Sciatic nerve (tissue), 2 donors: ENCODE data around the gene C21orf91. TPM values are rescaled to one million over a fixed set of nuclear protein-coding genes. Genes with fewer than 3 reads are reported as not detected.

Source experiments
- ATAC-seq: fragments of 200-7000 bp; cut with Tn5 transposase; one replicate; pipeline ENCODE4 v1.9.1; 2020; ENCODE audit warnings: mild to moderate bottlenecking, moderate library complexity
- DNase-seq: peaks from one replicate; pipeline ENCODE4 v3.0.0-alpha.2; 2020; ENCODE audit warnings: low spot score
- intact Hi-C: fragments of 100-400 bp; cut with DNase I; formaldehyde crosslinking; loops from one replicate; pipeline ENCODE4 v1.14.2; 2022
- total RNA-seq: library from RNA; stranded (reverse); fragmentation: NEBNext Ultra II Directional; extraction: Animal tissue kit (Norgen Biotek cat#: 25700); gene quantifications from one replicate; pipeline ENCODE4 v1.2.1, GENCODE V29; 2021
- donor health status: DM: no; HTN: no; CAD: no.
- donor health status: DM: no; HTN: no; CAD: no.

Gene C21orf91
- total RNA-seq, 1 donor from 2014 or later, result 24.4 TPM

DNA sequence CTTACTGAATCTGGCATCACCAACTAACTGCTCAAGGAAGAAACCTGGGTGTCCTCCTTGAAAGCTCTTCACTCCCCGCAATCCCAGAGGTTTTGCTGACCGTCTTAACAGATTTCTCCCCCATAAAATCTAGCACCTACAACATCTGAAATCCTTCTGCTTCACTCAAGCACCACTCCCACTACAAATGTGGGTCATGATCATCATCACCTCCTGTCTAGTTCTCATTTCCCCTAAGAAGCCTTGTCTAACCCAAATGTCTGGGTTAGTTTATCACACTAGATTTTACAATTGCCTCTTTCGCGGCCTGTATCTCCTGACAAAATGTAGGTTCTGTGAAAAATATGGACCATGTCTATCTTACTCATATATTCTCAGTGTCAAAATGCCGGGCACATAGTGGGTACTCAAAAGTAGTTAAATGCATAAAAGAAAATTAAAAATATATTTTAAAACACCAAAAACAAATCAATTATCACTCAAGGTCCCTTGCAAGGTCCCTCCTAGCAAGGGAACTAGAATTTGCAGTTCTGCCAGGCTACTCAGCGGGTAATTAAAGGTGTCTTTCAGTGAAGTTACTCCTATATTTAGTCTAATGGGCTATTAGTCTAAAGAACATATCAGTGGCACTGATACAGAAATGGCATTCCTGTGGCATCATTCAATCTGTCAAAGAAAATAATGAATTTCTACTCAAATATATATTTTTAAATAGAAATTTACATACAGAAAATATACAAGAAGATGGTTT, 19.6 kb downstream of the C21orf91 start:
- ATAC-seq (no peak), DNase-seq (no peak)
- intact Hi-C loops, result no loop called here

DNA sequence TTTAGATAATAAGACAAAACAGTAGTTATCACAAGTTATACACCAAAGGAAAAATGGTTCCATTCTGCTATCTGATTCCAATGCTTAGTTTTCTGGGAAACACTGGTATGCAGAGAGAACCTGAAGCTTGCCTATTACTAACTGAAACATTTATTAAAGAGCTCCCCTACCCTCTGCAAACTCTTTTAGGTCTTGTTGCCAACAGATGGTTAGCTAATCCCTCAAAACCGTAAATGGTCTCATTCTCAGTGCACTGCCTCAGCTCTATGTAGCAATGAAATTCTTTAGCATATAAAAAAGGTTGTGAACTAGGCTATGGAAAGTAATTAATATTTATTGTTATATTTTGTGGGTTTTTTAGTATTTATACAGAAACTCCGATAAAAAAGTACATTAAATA, 20.4 kb downstream of the C21orf91 start:
- ATAC-seq, result peak; percentile 62
- DNase-seq, result no peak
- intact Hi-C loops, result no loop called here

DNA sequence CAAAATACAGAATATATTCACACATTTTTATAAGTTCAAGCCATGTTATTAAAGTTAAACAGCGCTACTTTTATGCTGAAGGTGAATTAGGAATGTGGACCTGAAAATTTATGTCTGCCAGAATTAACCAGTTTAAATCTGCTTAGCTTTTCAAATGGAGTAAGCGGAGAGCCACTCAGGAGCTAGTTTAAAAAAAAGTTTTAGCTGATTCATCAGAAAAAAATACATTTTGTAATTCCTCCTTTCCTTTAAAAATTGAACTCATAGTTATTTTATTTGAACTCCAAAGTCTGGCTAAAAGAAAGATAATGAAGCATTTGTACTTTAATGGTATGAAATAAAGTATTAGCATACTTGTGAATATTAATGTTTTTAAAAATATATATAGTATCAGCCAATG, 21.2 kb downstream of the C21orf91 start:
- ATAC-seq, result no peak
- no peak for DNase-seq
- intact Hi-C loops, result no loop called here

DNA sequence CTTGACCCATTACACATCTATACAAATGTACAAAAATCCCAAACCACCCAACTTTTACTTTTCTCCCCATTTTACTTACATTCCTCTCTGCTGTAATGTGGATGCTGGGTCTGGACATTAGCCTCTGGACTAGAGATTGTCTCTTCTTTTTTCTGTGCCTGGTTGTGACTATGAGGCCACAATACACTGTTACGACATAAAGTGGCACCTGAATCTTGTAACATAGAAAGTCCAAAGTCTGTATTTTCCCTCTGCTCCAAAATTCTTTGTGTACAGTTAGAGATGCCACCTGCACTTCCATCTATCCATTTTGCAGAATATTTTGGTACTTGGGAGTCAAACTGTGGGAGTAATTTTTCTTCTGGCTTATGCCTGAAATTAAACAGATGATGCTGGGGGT, 22.7 kb downstream of the C21orf91 start:
- DNase-seq (no peak), ATAC-seq (no peak)
- intact Hi-C loops, result no loop called here

DNA sequence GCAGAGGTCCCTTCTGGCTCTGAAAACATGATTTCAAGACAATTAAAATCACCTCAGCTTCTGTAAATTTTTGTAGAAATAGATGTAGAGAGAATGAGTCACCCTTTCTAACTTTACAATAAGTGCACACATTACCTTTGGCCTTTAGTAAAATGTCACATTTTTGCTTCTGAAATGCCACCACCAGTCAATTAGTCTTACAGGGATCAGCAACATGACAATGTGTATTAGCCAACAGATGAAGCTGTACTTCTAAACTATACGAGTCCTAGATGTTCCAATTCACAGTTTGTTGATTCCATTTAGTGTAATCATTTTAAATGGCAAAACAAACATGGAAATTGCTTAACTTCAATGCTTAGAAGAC, 23.1 kb downstream of the C21orf91 start:
- ATAC-seq (no peak), DNase-seq (no peak)

DNA sequence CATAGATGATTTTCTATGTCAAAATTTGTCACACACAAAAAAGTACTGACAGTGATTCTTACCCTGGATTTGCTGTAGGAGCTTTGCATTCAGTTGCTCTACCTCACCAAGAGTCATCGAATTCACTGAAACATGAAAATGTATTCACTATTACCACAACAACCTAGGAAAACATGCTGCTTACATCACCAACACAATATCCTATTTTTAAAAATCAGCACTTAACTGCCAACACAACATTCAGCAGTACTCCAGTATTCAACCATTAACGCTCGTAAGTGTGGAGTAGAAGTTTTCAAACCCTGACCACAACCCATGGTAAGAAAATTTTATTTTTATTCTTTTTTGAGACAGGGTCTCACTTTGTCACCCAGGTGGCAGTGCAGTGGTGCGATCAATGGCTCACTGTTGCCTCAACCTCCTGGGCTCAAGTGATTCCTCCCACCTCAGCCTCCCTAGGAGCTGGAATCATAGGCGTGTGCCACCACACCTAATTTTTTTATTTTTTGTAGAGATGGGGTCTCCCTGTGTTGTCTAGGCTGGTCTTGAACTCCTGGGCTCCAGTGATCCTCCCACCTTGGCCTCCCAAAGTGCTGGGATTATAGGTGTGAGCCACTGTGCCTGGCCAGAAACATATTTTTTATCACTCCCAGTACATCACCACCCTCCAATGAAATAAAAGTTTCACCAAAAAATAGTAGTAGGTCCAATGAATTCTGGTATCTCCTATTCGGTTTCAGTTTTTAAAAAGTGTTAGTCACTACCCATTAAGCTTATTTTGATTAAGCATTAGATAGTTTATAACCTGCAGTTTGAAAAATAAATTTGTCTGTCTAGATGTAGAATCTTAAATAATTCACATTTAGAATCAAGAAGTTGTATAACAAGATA, 23.8 kb downstream of the C21orf91 start:
- intact Hi-C loops, result no loop called here
- no peak for DNase-seq
- ATAC-seq, result no peak

More for the DNA sequence above, 23.1 kb downstream of the C21orf91 start:
- intact Hi-C loops, result no loop called here

DNA sequence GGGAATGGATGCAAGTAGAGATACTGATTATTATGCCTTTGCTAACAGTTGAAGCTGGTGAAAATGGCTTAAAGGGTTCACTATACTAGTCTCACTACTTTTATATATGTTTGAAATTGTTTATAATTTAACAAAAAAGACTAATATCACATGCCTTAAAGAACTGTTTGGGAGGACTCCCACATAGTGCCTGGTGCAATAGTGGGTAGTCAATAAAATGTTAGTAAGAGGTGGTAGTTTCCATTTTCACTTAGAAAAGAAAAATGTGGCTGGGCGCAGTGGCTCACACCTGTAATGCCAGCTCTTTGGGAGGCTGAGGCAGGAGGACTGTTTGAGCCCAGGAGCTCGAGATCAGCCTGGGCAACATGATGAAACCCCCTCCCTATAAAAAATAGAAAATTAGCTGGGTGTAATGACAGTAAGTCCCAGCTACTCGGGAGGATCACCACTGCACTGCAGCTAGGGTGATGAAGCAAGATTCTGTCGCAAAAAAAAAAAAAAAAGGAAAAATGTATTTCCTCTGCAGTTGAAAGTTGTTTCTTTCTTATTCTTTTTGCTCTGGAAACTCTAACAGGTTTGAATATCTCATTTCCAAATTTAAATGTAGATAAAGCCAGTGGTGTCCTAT, 24.5 kb downstream of the C21orf91 start:
- DNase-seq (no peak), ATAC-seq (peak; percentile 47)
- intact Hi-C loops, result no loop called here

DNA sequence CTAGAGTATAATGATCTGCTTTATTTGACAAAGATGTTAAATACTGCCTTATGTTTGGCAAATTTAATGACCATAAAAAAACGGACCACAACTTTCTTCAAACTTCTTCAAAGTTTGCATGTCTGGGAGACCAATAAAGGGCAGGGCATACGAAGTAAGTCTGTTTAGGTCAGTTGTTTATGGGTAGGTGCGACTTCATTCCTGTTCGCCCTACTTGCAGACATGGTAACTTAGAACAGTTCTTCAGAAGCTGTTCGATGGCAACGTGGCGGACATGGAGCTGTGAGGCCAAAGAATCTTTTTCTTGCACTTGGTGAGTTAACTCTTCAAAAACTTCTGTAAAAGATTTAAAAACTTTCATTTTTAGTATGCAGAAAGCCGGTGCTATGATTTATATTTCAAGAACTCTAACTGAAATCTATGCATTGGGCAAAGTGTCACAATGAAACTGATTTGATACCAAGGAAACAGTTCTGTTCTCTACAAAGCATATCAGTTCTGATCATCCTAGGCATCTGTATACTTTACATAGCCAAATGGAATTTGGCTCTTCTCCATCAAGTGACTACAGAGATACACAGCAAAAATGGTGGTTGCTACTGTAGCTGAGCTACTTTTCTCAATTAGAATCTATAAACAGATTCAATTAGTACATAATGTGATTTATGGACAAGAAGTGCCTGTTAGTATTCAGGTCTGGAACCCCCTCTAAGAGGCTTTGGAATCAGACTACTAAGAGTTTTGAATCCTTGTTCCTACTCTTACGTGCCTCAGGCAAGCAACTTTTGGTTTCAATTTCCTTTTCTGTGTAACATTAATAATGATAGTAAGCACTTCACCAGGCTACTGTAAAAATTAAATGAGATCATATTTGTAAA, 25.7 kb downstream of the C21orf91 start:
- DNase-seq (no peak), ATAC-seq (peak; percentile 83)
- intact Hi-C loops, result no loop called here

DNA sequence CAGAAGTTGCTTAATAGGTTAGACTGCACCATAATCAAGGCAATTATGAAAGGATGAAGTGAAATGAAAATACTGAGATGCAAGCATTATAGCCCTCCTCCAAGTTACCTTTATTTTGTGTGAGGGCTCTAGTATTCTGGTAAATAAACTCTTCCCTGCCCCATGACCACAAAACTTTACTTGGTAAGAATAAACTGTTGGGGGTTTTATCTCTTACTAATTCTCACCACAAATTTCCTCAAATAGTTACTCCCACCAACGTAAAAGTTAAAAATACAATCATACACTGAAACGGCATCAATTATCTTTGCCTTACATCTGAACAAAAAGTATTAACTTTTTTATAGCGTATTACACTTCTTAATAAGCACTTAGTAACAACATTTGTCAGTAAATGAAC, 29.5 kb downstream of the C21orf91 start:
- DNase-seq (no peak), ATAC-seq (no peak)
- intact Hi-C loops, result no loop called here

DNA sequence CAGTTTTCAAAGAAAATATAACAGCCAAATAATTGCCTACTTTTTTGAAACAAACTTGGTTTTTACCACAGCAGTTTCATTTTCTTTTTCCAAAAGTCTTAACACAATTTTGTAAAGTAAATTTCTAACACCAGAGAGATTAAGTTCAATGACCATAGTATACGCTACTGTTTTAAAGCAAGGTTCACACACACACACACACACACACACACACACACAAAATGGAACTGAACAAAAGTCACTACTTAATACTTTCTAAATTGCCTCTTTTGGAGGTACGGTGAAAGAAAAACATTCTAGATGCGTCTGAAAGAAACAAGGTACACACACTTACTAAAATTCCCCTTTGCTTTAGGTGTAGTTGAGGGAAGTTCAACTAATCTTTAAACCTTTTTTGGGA, 30.1 kb downstream of the C21orf91 start:
- ATAC-seq, result no peak
- intact Hi-C loops, result no loop called here

DNA sequence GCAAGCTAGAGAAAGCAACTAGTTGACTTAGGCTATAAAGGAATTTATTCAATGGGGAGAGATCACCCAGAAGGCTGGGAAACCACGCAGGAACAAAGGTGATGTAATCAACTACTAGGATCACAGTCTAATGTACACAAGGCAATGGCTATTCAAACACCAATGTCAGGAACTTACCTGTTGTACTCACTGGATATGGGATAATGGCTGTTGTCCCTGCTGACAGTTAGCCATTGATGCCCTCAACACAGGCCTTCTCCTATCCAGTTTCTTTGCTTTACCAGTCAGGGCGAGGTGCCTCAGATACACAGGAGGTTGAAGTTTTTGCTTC, 32.3 kb downstream of the C21orf91 start:
- intact Hi-C loops, result no loop called here
- DNase-seq (no peak), ATAC-seq (no peak)

More for the DNA sequence above, 30.1 kb downstream of the C21orf91 start:
- no peak for DNase-seq

DNA sequence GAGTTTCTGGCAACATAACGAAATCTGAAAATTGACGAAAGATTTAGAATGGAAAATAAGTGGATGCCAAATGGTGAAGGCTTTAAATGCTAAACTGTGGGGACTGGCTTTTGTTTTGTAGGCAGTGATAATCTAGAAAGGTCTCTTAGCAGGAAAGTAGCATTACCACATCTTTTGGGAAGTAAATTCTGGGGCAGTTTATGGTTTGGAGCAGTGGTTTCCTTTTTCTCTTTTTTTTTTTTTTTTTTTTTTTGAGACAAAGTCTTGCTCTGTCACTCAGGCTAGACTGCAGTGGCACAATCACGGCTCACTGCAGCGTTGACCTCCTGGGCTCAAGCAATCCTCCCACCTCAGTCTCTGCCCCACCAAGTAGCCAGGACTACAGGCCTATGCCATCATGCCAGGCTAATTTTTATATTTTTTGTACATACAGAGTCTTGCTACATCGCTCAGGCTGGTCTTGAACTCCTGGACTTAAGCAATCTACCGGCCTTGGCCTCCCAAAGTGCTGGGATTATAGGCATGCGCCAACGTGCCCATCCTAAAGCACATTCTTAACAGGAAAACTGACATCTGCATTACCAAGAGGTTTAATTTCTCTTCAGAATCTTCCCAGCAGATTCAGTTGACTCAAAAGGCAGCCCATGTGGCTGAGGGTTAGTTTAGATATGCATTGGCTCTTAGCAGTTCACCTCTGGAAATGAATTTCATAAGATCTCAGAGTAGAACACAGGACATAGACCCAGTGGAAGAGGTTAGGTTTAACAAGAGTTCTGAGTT, 32.9 kb downstream of the C21orf91 start:
- no peak for ATAC-seq
- no peak for DNase-seq
- intact Hi-C loops, result no loop called here

DNA sequence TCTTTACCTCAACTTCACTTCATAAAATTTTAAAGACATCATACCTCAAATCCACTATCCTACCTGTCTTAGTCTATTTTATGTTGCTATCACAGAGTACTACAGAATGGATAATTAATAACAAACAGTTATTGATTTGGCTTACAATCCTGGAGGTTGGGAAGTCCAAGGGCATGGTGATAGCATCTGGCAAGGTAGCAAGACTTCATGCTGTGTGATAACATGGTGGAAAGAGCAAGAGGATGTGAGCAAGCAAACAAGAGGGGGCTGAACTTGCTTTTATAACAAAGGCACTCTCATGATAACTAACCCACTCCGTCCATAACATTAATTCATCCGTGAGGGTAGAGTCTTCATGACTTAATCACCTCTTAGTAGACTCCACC, 33.8 kb downstream of the C21orf91 start:
- ATAC-seq (no peak), DNase-seq (no peak)
- intact Hi-C loops, result no loop called here

DNA sequence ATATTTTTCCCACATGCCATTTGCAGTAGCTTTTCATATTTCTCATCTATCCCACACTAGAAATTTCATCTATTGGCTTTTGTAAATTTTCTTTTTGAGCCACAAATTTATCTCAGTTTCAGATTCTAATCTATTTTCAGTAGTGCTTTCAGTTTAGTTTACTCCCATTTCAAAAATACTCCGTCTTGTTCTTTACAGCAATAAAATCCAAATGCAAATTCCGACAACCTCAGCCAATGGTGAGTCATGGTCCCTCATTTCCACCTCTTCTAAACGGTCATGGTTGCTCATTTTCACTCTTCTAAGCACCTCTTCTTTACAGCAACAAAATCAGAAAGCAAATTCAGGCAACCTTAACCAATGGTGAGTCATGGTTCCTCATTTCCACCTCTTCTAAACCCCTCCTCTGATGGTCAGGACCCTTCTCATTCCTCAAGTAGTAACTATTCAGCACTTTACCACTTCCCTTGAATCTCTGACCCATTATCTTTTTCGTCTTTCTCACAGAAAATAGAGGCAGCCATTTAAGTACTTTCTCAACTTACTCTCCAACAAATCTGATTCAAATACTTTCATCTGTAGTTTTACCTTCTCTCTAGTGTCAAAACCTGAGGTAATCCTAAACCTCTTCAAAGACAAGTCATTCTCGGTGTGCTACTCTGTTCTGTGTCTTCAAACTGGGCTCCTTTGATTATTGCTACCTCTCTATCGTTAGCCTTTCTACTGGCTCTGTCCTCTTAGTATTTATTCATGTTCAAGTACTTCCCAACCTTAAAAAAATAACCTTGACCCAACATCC, 34.4 kb downstream of the C21orf91 start:
- DNase-seq (no peak), ATAC-seq (no peak)
- intact Hi-C loops, result no loop called here

DNA sequence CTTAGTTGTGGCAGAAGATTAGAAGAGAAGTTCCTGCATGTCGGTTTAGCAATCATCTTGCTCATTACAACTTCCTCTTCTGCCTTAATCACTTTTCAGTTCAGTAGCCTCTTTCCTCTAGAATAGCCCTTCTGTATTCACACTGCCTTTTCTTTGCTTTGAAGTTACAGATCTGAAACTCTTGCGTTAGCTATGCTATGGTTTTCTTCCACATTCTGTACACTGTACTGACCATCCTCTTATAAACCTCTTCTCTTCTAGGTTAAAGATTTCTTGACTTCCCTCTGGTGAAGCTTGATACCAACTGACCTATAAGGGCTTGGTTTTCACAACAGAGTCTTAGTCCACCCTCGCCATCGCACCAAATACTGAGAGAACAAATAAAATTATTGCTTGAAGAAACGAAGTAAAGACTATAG, 35.0 kb downstream of the C21orf91 start:
- DNase-seq (no peak), ATAC-seq (peak; percentile 22)
- intact Hi-C loops, result no loop called here

DNA sequence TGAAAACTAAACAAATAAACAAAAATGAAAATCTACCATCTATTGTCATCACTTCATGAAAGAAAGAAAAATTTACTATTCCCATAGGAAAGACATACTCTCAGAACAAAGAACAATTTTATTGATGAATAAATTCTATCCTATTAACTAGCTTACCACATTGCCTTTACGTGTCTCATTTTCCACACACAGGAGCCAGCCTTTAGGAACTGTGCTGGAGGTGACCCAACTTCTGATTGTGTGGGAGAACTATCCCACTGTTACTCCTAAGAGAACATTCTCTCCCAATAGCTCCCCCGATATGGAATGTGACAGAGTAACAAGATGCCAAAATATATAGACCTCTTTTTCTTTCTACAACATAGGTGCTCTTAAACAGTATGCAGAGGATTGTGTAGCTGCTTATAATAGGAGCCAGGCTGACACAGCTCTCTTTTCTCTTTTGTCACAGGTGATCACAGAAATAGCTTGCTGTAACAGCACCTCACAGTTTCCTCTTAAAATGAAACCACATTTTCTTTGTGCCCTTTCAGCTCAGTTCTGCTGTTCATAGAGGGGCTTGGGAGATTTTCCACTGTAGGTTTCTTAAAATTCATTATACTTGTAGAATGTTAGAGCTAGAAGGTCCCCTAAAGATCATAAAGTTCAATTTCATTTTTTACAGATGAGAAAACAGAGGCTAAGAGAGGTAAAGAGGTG, 35.5 kb downstream of the C21orf91 start:
- intact Hi-C loops, result no loop called here
- no peak for DNase-seq
- ATAC-seq, result peak; percentile 24

DNA sequence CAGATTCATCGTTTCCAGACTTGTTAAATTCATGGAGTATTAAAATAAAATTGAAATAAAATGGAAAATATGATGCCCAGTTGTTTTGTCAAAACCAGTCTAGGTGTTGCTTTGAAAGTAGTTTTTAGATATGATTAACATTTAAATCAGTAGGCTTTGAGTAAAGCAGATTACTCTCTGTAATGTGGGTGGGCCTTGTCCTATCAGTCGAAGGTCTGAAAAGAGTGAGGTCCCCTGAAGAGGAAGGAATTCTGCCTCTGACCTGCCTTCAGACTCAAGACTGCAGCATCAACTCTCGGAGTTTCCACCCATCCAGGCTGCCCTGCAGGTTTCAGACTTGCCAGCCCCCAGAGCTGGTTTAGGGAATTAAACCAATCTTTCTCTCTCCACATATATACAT, 36.2 kb downstream of the C21orf91 start:
- ATAC-seq, result no peak
- no peak for DNase-seq
- intact Hi-C loops, result no loop called here
